Measurements from ENCODE around the gene MTHFD1L. TPM values are rescaled to one million over a fixed set of nuclear protein-coding genes. Genes with fewer than 3 reads are reported as not detected.

The MTHFD1L gene
- total RNA-seq, 1 experiment from 2014 or later = 47.8 TPM

DNA sequence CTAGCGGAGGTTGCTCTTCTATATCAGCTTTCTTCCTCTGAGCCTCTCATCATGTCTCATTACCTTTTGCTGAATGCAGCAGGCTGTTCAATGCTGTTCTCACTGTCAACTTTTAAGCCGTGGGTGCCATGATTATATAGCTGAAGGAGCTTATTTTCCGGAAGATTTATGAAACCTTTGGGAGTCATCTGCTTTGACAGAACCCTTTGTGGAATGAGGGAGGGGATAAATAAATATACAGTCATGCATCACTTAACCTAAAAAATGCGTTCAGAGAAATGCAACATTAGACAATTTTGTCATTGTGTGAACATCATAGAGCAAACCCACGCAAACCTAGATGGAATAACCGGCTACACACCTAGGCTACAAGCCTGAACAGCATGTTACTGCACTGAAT, 272.0 kb downstream of the MTHFD1L start:
- intact Hi-C loops (cut with micrococcal nuclease; ENCODE audit: unreplicated experiment) = no loop called here
- Mint-ChIP-seq H3K27ac (ENCODE audit: unreplicated experiment) (no peak overlapping the region), H3K36me3 (ENCODE audit: insufficient read depth, unreplicated experiment) (no peaks in the 10 kb centered on the region), H3K4me1 (ENCODE audit: low read depth, unreplicated experiment) (peaks cover 16% of the 10 kb centered on the region), H3K4me3 (ENCODE audit: low read depth, unreplicated experiment) (no peak overlapping the region), H3K9me3 (ENCODE audit: low read depth, unreplicated experiment) (no peaks in the 10 kb centered on the region), H3K27me3 (ENCODE audit: unreplicated experiment) (no peaks in the 10 kb centered on the region)
- CTCF ChIA-PET = no interaction called here
- no TSS peak for BruUV-seq (replicated peaks)
- DNase-seq = no peak
- TF ChIP-seq, protein P1, sequence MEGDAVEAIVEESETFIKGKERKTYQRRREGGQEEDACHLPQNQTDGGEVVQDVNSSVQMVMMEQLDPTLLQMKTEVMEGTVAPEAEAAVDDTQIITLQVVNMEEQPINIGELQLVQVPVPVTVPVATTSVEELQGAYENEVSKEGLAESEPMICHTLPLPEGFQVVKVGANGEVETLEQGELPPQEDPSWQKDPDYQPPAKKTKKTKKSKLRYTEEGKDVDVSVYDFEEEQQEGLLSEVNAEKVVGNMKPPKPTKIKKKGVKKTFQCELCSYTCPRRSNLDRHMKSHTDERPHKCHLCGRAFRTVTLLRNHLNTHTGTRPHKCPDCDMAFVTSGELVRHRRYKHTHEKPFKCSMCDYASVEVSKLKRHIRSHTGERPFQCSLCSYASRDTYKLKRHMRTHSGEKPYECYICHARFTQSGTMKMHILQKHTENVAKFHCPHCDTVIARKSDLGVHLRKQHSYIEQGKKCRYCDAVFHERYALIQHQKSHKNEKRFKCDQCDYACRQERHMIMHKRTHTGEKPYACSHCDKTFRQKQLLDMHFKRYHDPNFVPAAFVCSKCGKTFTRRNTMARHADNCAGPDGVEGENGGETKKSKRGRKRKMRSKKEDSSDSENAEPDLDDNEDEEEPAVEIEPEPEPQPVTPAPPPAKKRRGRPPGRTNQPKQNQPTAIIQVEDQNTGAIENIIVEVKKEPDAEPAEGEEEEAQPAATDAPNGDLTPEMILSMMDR (IDR thresholded peaks at IDR 0.05; ENCODE audit: unreplicated experiment) = no peak

DNA sequence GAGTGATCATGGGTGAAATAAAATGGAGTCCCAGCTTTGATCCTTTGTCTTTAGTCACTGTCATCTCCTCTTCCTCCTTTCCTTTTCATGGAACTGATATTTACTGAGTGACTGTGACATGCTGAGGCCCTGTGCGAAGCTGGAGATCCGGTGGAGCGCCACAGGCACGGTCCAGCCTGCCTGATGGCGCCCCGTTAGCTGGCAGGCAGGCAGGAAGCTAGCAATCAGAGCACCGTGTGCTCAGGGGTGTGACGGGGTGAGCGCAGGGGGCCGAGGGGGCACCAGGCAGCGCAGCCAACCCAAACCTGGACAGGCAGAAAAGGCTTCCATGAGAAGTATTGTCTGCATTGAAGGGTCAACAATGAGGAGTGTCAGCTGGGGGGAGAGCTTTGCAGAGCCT, 274.0 kb downstream of the MTHFD1L start:
- H3K4me1 Mint-ChIP-seq (ENCODE audit: low read depth, unreplicated experiment) = peaks cover 16% of the 10 kb centered on the region
- no TSS peak for BruUV-seq (replicated peaks)
- intact Hi-C loops (cut with micrococcal nuclease; ENCODE audit: unreplicated experiment) = no loop called here
- no peak overlapping the region for H3K4me3 Mint-ChIP-seq (ENCODE audit: low read depth, unreplicated experiment)
- no peak overlapping the region for H3K27ac Mint-ChIP-seq (ENCODE audit: unreplicated experiment)
- TF ChIP-seq, protein P1 (IDR thresholded peaks at IDR 0.05; ENCODE audit: unreplicated experiment) = no peak
- no peak for DNase-seq
- CTCF ChIA-PET = no interaction called here
- H3K36me3 Mint-ChIP-seq (ENCODE audit: insufficient read depth, unreplicated experiment) = no peaks in the 10 kb centered on the region
- H3K9me3 Mint-ChIP-seq (ENCODE audit: low read depth, unreplicated experiment) = no peaks in the 10 kb centered on the region
- H3K27me3 Mint-ChIP-seq (ENCODE audit: unreplicated experiment) = no peaks in the 10 kb centered on the region

DNA sequence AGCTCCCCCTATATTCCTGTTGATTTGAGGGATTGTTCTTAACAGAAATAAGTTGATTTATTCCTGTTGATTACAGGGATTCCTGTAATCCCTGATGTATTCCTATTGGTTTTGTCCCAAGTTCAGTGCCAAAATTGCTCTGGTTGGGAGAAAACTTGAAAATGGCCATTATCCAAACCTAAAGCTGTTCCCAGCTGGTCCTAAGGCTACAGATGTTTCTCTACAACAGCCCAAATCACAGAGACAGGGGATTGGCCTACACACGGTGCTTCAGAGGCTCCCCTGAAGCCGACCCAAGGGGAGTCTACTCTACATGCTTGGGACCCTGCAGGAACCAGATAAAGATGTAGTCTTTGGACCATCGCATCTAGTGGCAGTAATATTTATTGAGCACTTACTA, 275.3 kb downstream of the MTHFD1L start:
- TF ChIP-seq, protein P1 (IDR thresholded peaks at IDR 0.05; ENCODE audit: unreplicated experiment) = no peak
- Mint-ChIP-seq H3K36me3 (ENCODE audit: insufficient read depth, unreplicated experiment) (no peaks in the 10 kb centered on the region), H3K9me3 (ENCODE audit: low read depth, unreplicated experiment) (no peaks in the 10 kb centered on the region), H3K27me3 (ENCODE audit: unreplicated experiment) (no peaks in the 10 kb centered on the region), H3K4me1 (ENCODE audit: low read depth, unreplicated experiment) (peaks cover 16% of the 10 kb centered on the region), H3K4me3 (ENCODE audit: low read depth, unreplicated experiment) (no peak overlapping the region), H3K27ac (ENCODE audit: unreplicated experiment) (no peak overlapping the region)
- intact Hi-C loops (cut with micrococcal nuclease; ENCODE audit: unreplicated experiment) = no loop called here
- no TSS peak for BruUV-seq (replicated peaks)
- no peak for DNase-seq
- CTCF ChIA-PET = no interaction called here

DNA sequence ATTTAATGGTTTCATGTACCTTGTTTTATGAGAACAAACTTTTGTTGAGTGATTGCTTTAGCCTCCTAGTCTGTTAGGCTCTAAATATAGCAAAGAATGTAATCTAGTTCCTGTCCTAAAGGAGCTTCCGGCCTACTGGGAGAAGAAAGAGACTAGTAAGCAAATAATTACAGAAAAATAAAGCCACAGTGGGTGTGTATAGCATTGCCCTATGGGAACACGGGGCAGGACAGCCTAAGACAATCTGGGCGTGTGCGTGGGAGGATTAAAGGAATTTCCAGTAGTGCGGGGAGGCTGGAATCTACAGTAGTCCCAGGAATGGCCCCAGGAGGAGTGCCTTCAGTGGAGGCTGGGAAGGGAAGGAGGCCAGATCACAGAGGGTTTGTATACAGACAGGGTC, 276.2 kb downstream of the MTHFD1L start:
- Mint-ChIP-seq H3K9me3 (ENCODE audit: low read depth, unreplicated experiment) (no peaks in the 10 kb centered on the region), H3K4me1 (ENCODE audit: low read depth, unreplicated experiment) (peaks cover 9% of the 10 kb centered on the region), H3K27me3 (ENCODE audit: unreplicated experiment) (no peaks in the 10 kb centered on the region), H3K36me3 (ENCODE audit: insufficient read depth, unreplicated experiment) (no peaks in the 10 kb centered on the region), H3K4me3 (ENCODE audit: low read depth, unreplicated experiment) (no peak overlapping the region), H3K27ac (ENCODE audit: unreplicated experiment) (no peak overlapping the region)
- TF ChIP-seq, protein P1 (IDR thresholded peaks at IDR 0.05; ENCODE audit: unreplicated experiment) = no peak
- no TSS peak for BruUV-seq (replicated peaks)
- CTCF ChIA-PET = no interaction called here
- no peak for DNase-seq
- intact Hi-C loops (cut with micrococcal nuclease; ENCODE audit: unreplicated experiment) = no loop called here

DNA sequence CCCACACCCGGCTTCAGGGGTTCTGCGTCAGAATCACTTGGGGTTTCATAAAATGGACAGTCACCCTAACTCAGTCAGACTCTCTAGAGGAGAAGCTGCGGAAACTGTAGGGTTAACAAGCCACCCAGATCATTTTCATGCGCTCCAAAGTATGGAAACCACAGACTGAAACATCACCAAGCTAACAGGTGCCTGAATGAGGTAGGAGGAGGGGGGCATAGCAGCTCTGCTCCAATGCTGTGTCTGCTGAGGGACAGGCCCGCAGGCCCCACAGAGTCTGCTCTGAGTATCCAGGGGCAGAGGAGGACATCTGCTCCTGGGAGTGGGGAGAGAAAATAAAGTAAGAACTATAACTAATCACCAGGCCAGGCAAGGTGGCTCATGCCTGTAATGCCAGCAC, 277.2 kb downstream of the MTHFD1L start:
- no peaks in the 10 kb centered on the region for H3K27me3 Mint-ChIP-seq (ENCODE audit: unreplicated experiment)
- H3K4me3 Mint-ChIP-seq (ENCODE audit: low read depth, unreplicated experiment) = no peak overlapping the region
- H3K27ac Mint-ChIP-seq (ENCODE audit: unreplicated experiment) = no peak overlapping the region
- intact Hi-C loops (cut with micrococcal nuclease; ENCODE audit: unreplicated experiment) = no loop called here
- no TSS peak for BruUV-seq (replicated peaks)
- CTCF ChIA-PET = no interaction called here
- no peaks in the 10 kb centered on the region for H3K36me3 Mint-ChIP-seq (ENCODE audit: insufficient read depth, unreplicated experiment)
- TF ChIP-seq, protein P1 (IDR thresholded peaks at IDR 0.05; ENCODE audit: unreplicated experiment) = no peak
- peaks cover 8% of the 10 kb centered on the region for H3K4me1 Mint-ChIP-seq (ENCODE audit: low read depth, unreplicated experiment)
- no peak for DNase-seq
- H3K9me3 Mint-ChIP-seq (ENCODE audit: low read depth, unreplicated experiment) = no peaks in the 10 kb centered on the region

Measured in Calu3 (cell line).